ENCODE data around the gene GNA14. TPM values are rescaled to one million over a fixed set of nuclear protein-coding genes. Genes with fewer than 3 reads are reported as not detected.
"Not testable (repeated sequence)": the region's sequence is repeated elsewhere in the genome, so short reads cannot be mapped to it uniquely, and the experiment has no call there.

Gene GNA14
- total and polyA plus RNA-seq, 2 experiments from 2014 or later, result 3.9 to 10.5 TPM

DNA sequence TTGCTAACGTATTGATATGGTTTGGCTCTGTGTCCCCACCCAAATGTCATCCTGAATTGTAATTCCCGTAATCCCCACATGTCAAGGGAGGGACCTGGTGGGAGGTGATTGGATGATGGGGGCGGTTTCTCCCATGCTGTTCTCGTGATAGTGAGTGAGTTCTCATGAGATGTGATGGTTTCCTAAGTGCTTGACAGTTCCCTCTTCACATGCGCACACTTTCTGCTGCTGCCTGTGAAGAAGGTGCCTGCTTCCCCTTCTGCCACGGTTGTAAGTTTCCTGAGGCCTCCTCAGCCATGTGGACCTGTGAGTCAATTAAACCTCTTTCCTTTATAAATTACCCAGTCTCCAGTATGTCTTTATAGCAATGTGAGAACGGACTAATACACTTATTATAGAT is 207.0 kb downstream of the GNA14 start:
- not testable (repeated sequence) for H3K9me3 Mint-ChIP-seq; H3K79me2 ChIP-seq (replicated peaks; ENCODE audit: insufficient read depth); H3K27me3 Mint-ChIP-seq (ENCODE audit: insufficient read depth, low read depth, poor library complexity); H3F3A ChIP-seq (replicated peaks; ENCODE audit: low read depth); H4K20me1 ChIP-seq (replicated peaks; ENCODE audit: insufficient read depth); H3K36me3 Mint-ChIP-seq (ENCODE audit: low read depth); H3K4me3 ChIP-seq; H3K36me3 ChIP-seq (ENCODE audit: insufficient read depth); H3K4me3 Mint-ChIP-seq; H3K27me3 ChIP-seq (ENCODE audit: insufficient read depth); H3K4me2 ChIP-seq; H2AFZ ChIP-seq; H3K27ac ChIP-seq (ENCODE audit: low read depth)
- peaks cover 17% of the 10 kb centered on the region for H3K4me1 ChIP-seq (ENCODE audit: insufficient read depth)
- peak overlapping the region; percentile 74; the same call in 1 of the 2 replicates for H3K27ac Mint-ChIP-seq
- ATAC-seq (peak; percentile 20; the same call in 2 of the 3 replicates), DNase-seq (ENCODE audit: low spot score) (peak; percentile 33)
- peaks cover 16% of the 10 kb centered on the region; the same call in 1 of the 2 replicates for H3K9me2 ChIP-seq (ENCODE audit: insufficient read depth)
- H3K4me1 Mint-ChIP-seq, result peaks cover 24% of the 10 kb centered on the region

DNA sequence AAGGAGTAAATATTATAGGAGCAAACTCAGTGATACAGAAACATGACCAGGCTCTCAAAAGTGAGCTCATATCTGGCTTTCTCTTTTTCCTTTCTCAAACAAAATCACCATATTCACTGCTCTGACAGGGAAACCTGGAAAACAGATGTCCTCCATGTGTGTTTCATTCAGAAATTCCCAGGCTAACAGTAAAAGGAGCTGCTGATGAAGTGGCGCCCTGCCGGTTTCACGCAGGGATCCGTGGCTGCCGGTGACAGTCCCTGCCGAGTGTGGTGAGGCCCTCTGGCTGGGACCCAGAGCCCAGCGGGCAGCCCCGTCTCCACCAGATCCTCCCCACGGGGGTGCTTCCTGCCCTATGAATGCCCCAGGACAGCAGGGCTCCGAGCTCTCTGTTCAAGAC is 208.1 kb downstream of the GNA14 start:
- Mint-ChIP-seq H3K27me3 (ENCODE audit: insufficient read depth, low read depth, poor library complexity) (peaks cover 3% of the 10 kb centered on the region), H3K4me3 (no peak overlapping the region), H3K9me3 (no peaks in the 10 kb centered on the region), H3K36me3 (ENCODE audit: low read depth) (0 out of 3 replicates have a peak, but pooled peaks cover 5% of the 10 kb centered on the region), H3K27ac (peak overlapping the region; percentile 57; the same call in 1 of the 2 replicates), H3K4me1 (peaks cover 24% of the 10 kb centered on the region)
- H3K36me3 ChIP-seq (ENCODE audit: insufficient read depth), result no peaks in the 10 kb centered on the region
- TF ChIP-seq, protein P1, sequence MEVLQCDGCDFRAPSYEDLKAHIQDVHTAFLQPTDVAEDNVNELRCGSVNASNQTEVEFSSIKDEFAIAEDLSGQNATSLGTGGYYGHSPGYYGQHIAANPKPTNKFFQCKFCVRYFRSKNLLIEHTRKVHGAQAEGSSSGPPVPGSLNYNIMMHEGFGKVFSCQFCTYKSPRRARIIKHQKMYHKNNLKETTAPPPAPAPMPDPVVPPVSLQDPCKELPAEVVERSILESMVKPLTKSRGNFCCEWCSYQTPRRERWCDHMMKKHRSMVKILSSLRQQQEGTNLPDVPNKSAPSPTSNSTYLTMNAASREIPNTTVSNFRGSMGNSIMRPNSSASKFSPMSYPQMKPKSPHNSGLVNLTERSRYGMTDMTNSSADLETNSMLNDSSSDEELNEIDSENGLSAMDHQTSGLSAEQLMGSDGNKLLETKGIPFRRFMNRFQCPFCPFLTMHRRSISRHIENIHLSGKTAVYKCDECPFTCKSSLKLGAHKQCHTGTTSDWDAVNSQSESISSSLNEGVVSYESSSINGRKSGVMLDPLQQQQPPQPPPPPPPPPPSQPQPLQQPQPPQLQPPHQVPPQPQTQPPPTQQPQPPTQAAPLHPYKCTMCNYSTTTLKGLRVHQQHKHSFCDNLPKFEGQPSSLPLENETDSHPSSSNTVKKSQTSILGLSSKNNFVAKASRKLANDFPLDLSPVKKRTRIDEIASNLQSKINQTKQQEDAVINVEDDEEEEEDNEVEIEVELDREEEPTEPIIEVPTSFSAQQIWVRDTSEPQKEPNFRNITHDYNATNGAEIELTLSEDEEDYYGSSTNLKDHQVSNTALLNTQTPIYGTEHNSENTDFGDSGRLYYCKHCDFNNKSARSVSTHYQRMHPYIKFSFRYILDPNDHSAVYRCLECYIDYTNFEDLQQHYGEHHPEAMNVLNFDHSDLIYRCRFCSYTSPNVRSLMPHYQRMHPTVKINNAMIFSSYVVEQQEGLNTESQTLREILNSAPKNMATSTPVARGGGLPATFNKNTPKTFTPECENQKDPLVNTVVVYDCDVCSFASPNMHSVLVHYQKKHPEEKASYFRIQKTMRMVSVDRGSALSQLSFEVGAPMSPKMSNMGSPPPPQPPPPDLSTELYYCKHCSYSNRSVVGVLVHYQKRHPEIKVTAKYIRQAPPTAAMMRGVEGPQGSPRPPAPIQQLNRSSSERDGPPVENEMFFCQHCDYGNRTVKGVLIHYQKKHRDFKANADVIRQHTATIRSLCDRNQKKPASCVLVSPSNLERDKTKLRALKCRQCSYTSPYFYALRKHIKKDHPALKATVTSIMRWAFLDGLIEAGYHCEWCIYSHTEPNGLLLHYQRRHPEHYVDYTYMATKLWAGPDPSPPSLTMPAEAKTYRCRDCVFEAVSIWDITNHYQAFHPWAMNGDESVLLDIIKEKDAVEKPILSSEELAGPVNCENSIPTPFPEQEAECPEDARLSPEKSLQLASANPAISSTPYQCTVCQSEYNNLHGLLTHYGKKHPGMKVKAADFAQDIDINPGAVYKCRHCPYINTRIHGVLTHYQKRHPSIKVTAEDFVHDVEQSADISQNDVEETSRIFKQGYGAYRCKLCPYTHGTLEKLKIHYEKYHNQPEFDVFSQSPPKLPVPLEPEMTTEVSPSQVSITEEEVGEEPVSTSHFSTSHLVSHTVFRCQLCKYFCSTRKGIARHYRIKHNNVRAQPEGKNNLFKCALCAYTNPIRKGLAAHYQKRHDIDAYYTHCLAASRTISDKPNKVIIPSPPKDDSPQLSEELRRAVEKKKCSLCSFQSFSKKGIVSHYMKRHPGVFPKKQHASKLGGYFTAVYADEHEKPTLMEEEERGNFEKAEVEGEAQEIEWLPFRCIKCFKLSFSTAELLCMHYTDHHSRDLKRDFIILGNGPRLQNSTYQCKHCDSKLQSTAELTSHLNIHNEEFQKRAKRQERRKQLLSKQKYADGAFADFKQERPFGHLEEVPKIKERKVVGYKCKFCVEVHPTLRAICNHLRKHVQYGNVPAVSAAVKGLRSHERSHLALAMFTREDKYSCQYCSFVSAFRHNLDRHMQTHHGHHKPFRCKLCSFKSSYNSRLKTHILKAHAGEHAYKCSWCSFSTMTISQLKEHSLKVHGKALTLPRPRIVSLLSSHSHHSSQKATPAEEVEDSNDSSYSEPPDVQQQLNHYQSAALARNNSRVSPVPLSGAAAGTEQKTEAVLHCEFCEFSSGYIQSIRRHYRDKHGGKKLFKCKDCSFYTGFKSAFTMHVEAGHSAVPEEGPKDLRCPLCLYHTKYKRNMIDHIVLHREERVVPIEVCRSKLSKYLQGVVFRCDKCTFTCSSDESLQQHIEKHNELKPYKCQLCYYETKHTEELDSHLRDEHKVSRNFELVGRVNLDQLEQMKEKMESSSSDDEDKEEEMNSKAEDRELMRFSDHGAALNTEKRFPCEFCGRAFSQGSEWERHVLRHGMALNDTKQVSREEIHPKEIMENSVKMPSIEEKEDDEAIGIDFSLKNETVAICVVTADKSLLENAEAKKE (CRISPR knock-in tag; IDR thresholded peaks at IDR 0.05), result peak; percentile 69
- no peak for TF ChIP-seq EZH2 (IDR thresholded peaks at IDR 0.05; ENCODE audit: low read depth, unreplicated experiment)
- TF ChIP-seq, protein P2, sequence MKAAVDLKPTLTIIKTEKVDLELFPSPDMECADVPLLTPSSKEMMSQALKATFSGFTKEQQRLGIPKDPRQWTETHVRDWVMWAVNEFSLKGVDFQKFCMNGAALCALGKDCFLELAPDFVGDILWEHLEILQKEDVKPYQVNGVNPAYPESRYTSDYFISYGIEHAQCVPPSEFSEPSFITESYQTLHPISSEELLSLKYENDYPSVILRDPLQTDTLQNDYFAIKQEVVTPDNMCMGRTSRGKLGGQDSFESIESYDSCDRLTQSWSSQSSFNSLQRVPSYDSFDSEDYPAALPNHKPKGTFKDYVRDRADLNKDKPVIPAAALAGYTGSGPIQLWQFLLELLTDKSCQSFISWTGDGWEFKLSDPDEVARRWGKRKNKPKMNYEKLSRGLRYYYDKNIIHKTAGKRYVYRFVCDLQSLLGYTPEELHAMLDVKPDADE (IDR thresholded peaks at IDR 0.05), result no peak
- H3K4me1 ChIP-seq (ENCODE audit: insufficient read depth), result peaks cover 17% of the 10 kb centered on the region
- ATAC-seq, result peak; percentile 97
- peaks cover 16% of the 10 kb centered on the region; the same call in 1 of the 2 replicates for H3K9me2 ChIP-seq (ENCODE audit: insufficient read depth)
- H2AFZ ChIP-seq, result 0 out of 2 replicates have a peak overlapping the region, but pooled peaks have one; percentile 12
- no peaks in the 10 kb centered on the region for H3F3A ChIP-seq (replicated peaks; ENCODE audit: low read depth)
- H3K27ac ChIP-seq (ENCODE audit: low read depth), result no peak overlapping the region; the same call in 1 of the 2 replicates
- H3K4me3 ChIP-seq, result no peak overlapping the region
- H3K4me2 ChIP-seq, result 0 out of 2 replicates have a peak overlapping the region, but pooled peaks have one; percentile 37
- peak; percentile 71 for DNase-seq (ENCODE audit: low spot score)
- H4K20me1 ChIP-seq (replicated peaks; ENCODE audit: insufficient read depth), result no peaks in the 10 kb centered on the region
- no peaks in the 10 kb centered on the region for H3K79me2 ChIP-seq (replicated peaks; ENCODE audit: insufficient read depth)
- H3K27me3 ChIP-seq (ENCODE audit: insufficient read depth), result no peaks in the 10 kb centered on the region

Measured in GM23338 (cell line).